Neural cell (in vitro differentiated cells): Measurements from ENCODE around the gene LRRC53. TPM values are rescaled to one million over a fixed set of nuclear protein-coding genes. Genes with fewer than 3 reads are reported as not detected.

ENCODE experiments used
- H2AFZ ChIP-seq: fragments of 200-600, 300-800 bp; sonication (generic), shearing (Covaris generic); 2 replicates; pipeline ENCODE4 v1.6.0; 2014; ENCODE audit warnings: low read depth, mild to moderate bottlenecking, antibody characterized with exemption, low read length, moderate library complexity
- H3F3A ChIP-seq: fragments of 200-600 bp; shearing (Covaris generic); 2 replicates; pipeline ENCODE4 v1.6.1; 2016; ENCODE audit warnings: mild to moderate bottlenecking, moderate library complexity, mixed read lengths, antibody characterized with exemption, low read length; ENCODE audit not compliant: insufficient read depth, poor library complexity, severe bottlenecking
- H3K27ac ChIP-seq: fragments of 200-600, 300-800 bp; sonication (generic), shearing (Covaris generic); 2 replicates; pipeline ENCODE4 v1.5.1; 2014; ENCODE audit warnings: mild to moderate bottlenecking, low read length, moderate library complexity
- H3K27me3 ChIP-seq: fragments of 300-800, 200-600 bp; sonication (generic), shearing (Covaris generic); 2 replicates; pipeline ENCODE4 v1.6.0; 2014; ENCODE audit warnings: mild to moderate bottlenecking, low read depth, low read length, moderate library complexity; ENCODE audit not compliant: insufficient read depth
- H3K36me3 ChIP-seq: fragments of 300-800, 200-600 bp; sonication (generic), shearing (Covaris generic); 2 replicates; pipeline ENCODE4 v1.5.1; 2014; ENCODE audit warnings: mild to moderate bottlenecking, antibody characterized with exemption, low read length, moderate library complexity; ENCODE audit not compliant: insufficient read depth
- H3K4me2 ChIP-seq: fragments of 300-800, 200-600 bp; sonication (generic), shearing (Covaris generic); 2 replicates; pipeline ENCODE4 v1.6.0; 2014; ENCODE audit warnings: mild to moderate bottlenecking, low read length
- H3K4me3 ChIP-seq: fragments of 300-800, 200-600 bp; sonication (generic), shearing (Covaris generic); 2 replicates; pipeline ENCODE4 v1.5.1; 2014; ENCODE audit warnings: mild to moderate bottlenecking, low read length, moderate library complexity
- H3K79me2 ChIP-seq: fragments of 200-600 bp; shearing (Covaris generic); replicated peaks from 2 replicates; pipeline ENCODE4 v1.6.0; 2014; ENCODE audit warnings: mild to moderate bottlenecking, low read length, moderate library complexity; ENCODE audit not compliant: insufficient read depth
- H3K9ac ChIP-seq: fragments of 300-800, 200-600 bp; sonication (generic), shearing (Covaris generic); 2 replicates; pipeline ENCODE4 v1.6.1; 2016; ENCODE audit warnings: mild to moderate bottlenecking, low read length, mixed read lengths
- H3K9me2 ChIP-seq: fragments of 200-600 bp; shearing (Covaris generic); 2 replicates; pipeline ENCODE4 v1.6.1; 2016; ENCODE audit warnings: mild to moderate bottlenecking, low read length, mixed read lengths; ENCODE audit not compliant: insufficient read depth
- H3K9me3 ChIP-seq: fragments of 200-600, 300-800 bp; sonication (generic), shearing (Covaris generic); 2 replicates; pipeline ENCODE4 v1.6.1; 2016; ENCODE audit warnings: mild to moderate bottlenecking, mixed run types, low read length, moderate library complexity, mixed read lengths
- H4K20me1 ChIP-seq: fragments of 200-600 bp; shearing (Covaris generic); 2 replicates; pipeline ENCODE4 v1.6.1; 2016; ENCODE audit warnings: mild to moderate bottlenecking, mixed run types; ENCODE audit not compliant: insufficient read depth
- CTCF ChIP-seq: fragments of 450-650 bp; IDR thresholded peaks from 2 replicates; pipeline ENCODE4 v1.5.1; 2014; ENCODE audit warnings: antibody characterized with exemption, mild to moderate bottlenecking, moderate library complexity; ENCODE audit not compliant: poor library complexity, severe bottlenecking
- EP300 ChIP-seq: fragments of 450-650 bp; conservative IDR thresholded peaks from 2 replicates; pipeline ENCODE4 v1.6.1; 2014; ENCODE audit warnings: antibody characterized with exemption, mild to moderate bottlenecking, moderate library complexity; ENCODE audit not compliant: poor library complexity, severe bottlenecking
- EZH2 ChIP-seq: fragments of 200-600, 300-800 bp; shearing (Covaris generic), sonication (generic); IDR thresholded peaks from 2 replicates; pipeline ENCODE4 v1.6.1; 2014; ENCODE audit warnings: antibody characterized with exemption, low read length, borderline replicate concordance, mild to moderate bottlenecking; ENCODE audit not compliant: insufficient read depth, poor library complexity, severe bottlenecking
- MXI1 ChIP-seq: fragments of 450-650 bp; conservative IDR thresholded peaks from 2 replicates; pipeline ENCODE4 v1.6.1; 2014; ENCODE audit warnings: antibody characterized with exemption, mild to moderate bottlenecking; ENCODE audit not compliant: poor library complexity, severe bottlenecking
- POLR2AphosphoS5 ChIP-seq: IDR thresholded peaks from 2 replicates; pipeline ENCODE4 v1.6.1; 2012
- RAD21 ChIP-seq: fragments of 450-650 bp; conservative IDR thresholded peaks from 2 replicates; pipeline ENCODE4 v1.6.1; 2014; ENCODE audit warnings: antibody characterized with exemption, mild to moderate bottlenecking, moderate library complexity
- REST ChIP-seq: IDR thresholded peaks from 2 replicates; pipeline ENCODE4 v1.6.1; 2012; ENCODE audit warnings: borderline replicate concordance
- SMC3 ChIP-seq: fragments of 450-650 bp; conservative IDR thresholded peaks from 2 replicates; pipeline ENCODE4 v1.6.1; 2014; ENCODE audit warnings: antibody characterized with exemption, mild to moderate bottlenecking, moderate library complexity; ENCODE audit not compliant: poor library complexity
- TAF1 ChIP-seq: IDR thresholded peaks from 2 replicates; pipeline ENCODE4 v1.6.1; 2012; ENCODE audit warnings: low read depth
- polyA plus RNA-seq: library from polyadenylated mRNA; depleted of rRNA; stranded (reverse); fragments of >200 nt; gene quantifications from 2 replicates; pipeline ENCODE4 v1.2.3, GENCODE V29; 2014

The LRRC53 gene
- polyA plus RNA-seq, 1 donor from 2014 or later: not detected

- H3K9ac ChIP-seq: no peak overlapping the region
- H3F3A ChIP-seq: no peaks in the 10 kb centered on the region
- no peaks in the 10 kb centered on the region for H3K36me3 ChIP-seq
- H3K27me3 ChIP-seq: no peaks in the 10 kb centered on the region
- no peak overlapping the region for H3K4me3 ChIP-seq
- no peak overlapping the region for H2AFZ ChIP-seq
- H3K79me2 ChIP-seq: no peaks in the 10 kb centered on the region
- no peaks in the 10 kb centered on the region for H3K9me3 ChIP-seq
- TF ChIP-seq TAF1 (no peak), POLR2AphosphoS5 (no peak), SMC3 (no peak), CTCF (no peak), REST (no peak), EP300 (no peak), MXI1 (no peak), EZH2 (no peak), RAD21 (no peak)
- no peaks in the 10 kb centered on the region for H4K20me1 ChIP-seq
- no peak overlapping the region for H3K27ac ChIP-seq
- no peaks in the 10 kb centered on the region for H3K9me2 ChIP-seq
- no peak overlapping the region for H3K4me2 ChIP-seq
Observed at GRCh38 chr1:74549932-74550331, 37.5 kb upstream of the LRRC53 start.

GRCh38 chr1:74548961-74549750 lies 36.7 kb upstream of the LRRC53 start:
- Histone ChIP-seq H3K27me3 (no peaks in the 10 kb centered on the region), H3K9me3 (no peaks in the 10 kb centered on the region), H4K20me1 (no peaks in the 10 kb centered on the region), H3F3A (no peaks in the 10 kb centered on the region), H2AFZ (no peak overlapping the region), H3K79me2 (no peaks in the 10 kb centered on the region), H3K9ac (no peak overlapping the region), H3K9me2 (no peaks in the 10 kb centered on the region), H3K4me3 (no peak overlapping the region), H3K36me3 (no peaks in the 10 kb centered on the region), H3K27ac (no peak overlapping the region), H3K4me2 (no peak overlapping the region)
- TF ChIP-seq SMC3: no peak
- no peak for TF ChIP-seq POLR2AphosphoS5
- TF ChIP-seq EP300: no peak
- no peak for TF ChIP-seq REST
- no peak for TF ChIP-seq TAF1
- no peak for TF ChIP-seq RAD21
- TF ChIP-seq MXI1: no peak
- no peak for TF ChIP-seq CTCF
- TF ChIP-seq EZH2: no peak
